GM21423 (cell line): ENCODE measurements around the gene ZNHIT1.
"Not testable (repeated sequence)": the region's sequence is repeated elsewhere in the genome, so short reads cannot be mapped to it uniquely, and the experiment has no call there.

Experiments used
- ATAC-seq: cut with Tn5 transposase; IDR thresholded peaks from one replicate; pipeline ENCODE4 v1.9.1; 2021; ENCODE audit warnings: mild to moderate bottlenecking, moderate library complexity; ENCODE audit not compliant: unreplicated experiment

ZNHIT1 gene

GRCh38 chr7:101240226-101241014, 22.5 kb downstream of the ZNHIT1 start:
- no peak for ATAC-seq

- no peak for ATAC-seq
Measured at GRCh38 chr7:101241015-101241363, 23.0 kb downstream of the ZNHIT1 start.

- no peak for ATAC-seq
Measured at GRCh38 chr7:101241443-101242349, 23.7 kb downstream of the ZNHIT1 start.

GRCh38 chr7:101243646-101244374, 25.8 kb downstream of the ZNHIT1 start:
- no peak for ATAC-seq

- peak; percentile 84 for ATAC-seq
Measured at GRCh38 chr7:101244375-101245146, 26.6 kb downstream of the ZNHIT1 start, which contains the start of gene FIS1. FIS1 (minus strand) TSS chr7:101245081; CDS start chr7:101245004, 77 bp downstream.

GRCh38 chr7:101245147-101245668, 27.2 kb downstream of the ZNHIT1 start:
- ATAC-seq, result no peak

GRCh38 chr7:101248276-101248675, 30.3 kb downstream of the ZNHIT1 start:
- ATAC-seq, result no peak

- no peak for ATAC-seq
Measured at GRCh38 chr7:101250324-101250723, 32.4 kb downstream of the ZNHIT1 start.

- peak; percentile 99 for ATAC-seq
Measured at GRCh38 chr7:101251871-101252659, 34.1 kb downstream of the ZNHIT1 start.

- ATAC-seq, result not testable (repeated sequence)
Measured at GRCh38 chr7:101253199-101253598, 35.2 kb downstream of the ZNHIT1 start.

GRCh38 chr7:101255796-101256195, 37.8 kb downstream of the ZNHIT1 start:
- no peak for ATAC-seq

- ATAC-seq, result no peak
Measured at GRCh38 chr7:101258243-101258731, 40.3 kb downstream of the ZNHIT1 start.

- ATAC-seq, result not testable (repeated sequence)
Measured at GRCh38 chr7:101264102-101264706, 46.2 kb downstream of the ZNHIT1 start.

GRCh38 chr7:101265622-101266516, 47.9 kb downstream of the ZNHIT1 start:
- no peak for ATAC-seq

- ATAC-seq, result no peak
Measured at GRCh38 chr7:101269664-101270063, 51.7 kb downstream of the ZNHIT1 start.

GRCh38 chr7:101271021-101271420, 53.1 kb downstream of the ZNHIT1 start:
- no peak for ATAC-seq

GRCh38 chr7:101273206-101273605, 55.2 kb downstream of the ZNHIT1 start:
- no peak for ATAC-seq
